KOPT-K1 (cell line): ENCODE results near the gene ST3GAL5.

Experiments
- H3K27ac ChIP-seq: fragments of 200-600 bp; sonication (generic); 2 replicates; pipeline ENCODE4 v1.5.1; 2016; ENCODE audit warnings: antibody characterized with exemption, mild to moderate bottlenecking, low read depth, low read length; ENCODE audit not compliant: poor library complexity, severe bottlenecking
- H3K36me3 ChIP-seq: fragments of 200-600 bp; sonication (generic); 2 replicates; pipeline ENCODE4 v1.5.1; 2017; ENCODE audit warnings: antibody characterized with exemption, mild to moderate bottlenecking, low read length, moderate library complexity; ENCODE audit not compliant: insufficient read depth
- H3K9me3 ChIP-seq: fragments of 200-600 bp; sonication (generic); 2 replicates; pipeline ENCODE4 v1.5.1; 2017; ENCODE audit warnings: antibody characterized with exemption, low read length, mild to moderate bottlenecking; ENCODE audit not compliant: insufficient read depth, poor library complexity, severe bottlenecking

The ST3GAL5 gene

GRCh38 chr2:85925216-85925671, 36.5 kb upstream of the ST3GAL5 start:
- Histone ChIP-seq H3K9me3 (no peaks in the 10 kb centered on the region), H3K27ac (no peak overlapping the region), H3K36me3 (no peaks in the 10 kb centered on the region)

- H3K27ac ChIP-seq: no peak overlapping the region
- H3K9me3 ChIP-seq: no peaks in the 10 kb centered on the region
Measured at GRCh38 chr2:85924522-85924921, 35.7 kb upstream of the ST3GAL5 start.

GRCh38 chr2:85922199-85922598, 33.4 kb upstream of the ST3GAL5 start:
- H3K9me3 ChIP-seq: no peaks in the 10 kb centered on the region
- H3K27ac ChIP-seq: peak overlapping the region; percentile 25
- no peaks in the 10 kb centered on the region for H3K36me3 ChIP-seq

More at GRCh38 chr2:85924522-85924921, 35.7 kb upstream of the ST3GAL5 start:
- H3K36me3 ChIP-seq: no peaks in the 10 kb centered on the region

- H3K27ac ChIP-seq: peak overlapping the region; percentile 25
- H3K36me3 ChIP-seq: no peaks in the 10 kb centered on the region
- H3K9me3 ChIP-seq: no peaks in the 10 kb centered on the region
Measured at GRCh38 chr2:85921659-85922058, 32.9 kb upstream of the ST3GAL5 start.

GRCh38 chr2:85920810-85921545, 32.2 kb upstream of the ST3GAL5 start:
- H3K36me3 ChIP-seq: no peaks in the 10 kb centered on the region
- H3K9me3 ChIP-seq: no peaks in the 10 kb centered on the region
- peak overlapping the region; percentile 25 for H3K27ac ChIP-seq

GRCh38 chr2:85917887-85918795, 29.4 kb upstream of the ST3GAL5 start:
- Histone ChIP-seq H3K36me3 (no peaks in the 10 kb centered on the region), H3K27ac (no peak overlapping the region), H3K9me3 (no peaks in the 10 kb centered on the region)

GRCh38 chr2:85915606-85916303, 27.0 kb upstream of the ST3GAL5 start:
- H3K9me3 ChIP-seq: no peaks in the 10 kb centered on the region
- H3K36me3 ChIP-seq: no peaks in the 10 kb centered on the region
- H3K27ac ChIP-seq: no peak overlapping the region

GRCh38 chr2:85914922-85915321, 26.1 kb upstream of the ST3GAL5 start:
- no peaks in the 10 kb centered on the region for H3K9me3 ChIP-seq
- no peak overlapping the region for H3K27ac ChIP-seq
- H3K36me3 ChIP-seq: no peaks in the 10 kb centered on the region

GRCh38 chr2:85913884-85914881, 25.4 kb upstream of the ST3GAL5 start:
- no peaks in the 10 kb centered on the region for H3K36me3 ChIP-seq
- no peak overlapping the region for H3K27ac ChIP-seq
- H3K9me3 ChIP-seq: no peaks in the 10 kb centered on the region

GRCh38 chr2:85911814-85912692, 23.3 kb upstream of the ST3GAL5 start:
- no peak overlapping the region for H3K27ac ChIP-seq

GRCh38 chr2:85911097-85911496, 22.3 kb upstream of the ST3GAL5 start:
- Histone ChIP-seq H3K36me3 (no peaks in the 10 kb centered on the region), H3K9me3 (no peaks in the 10 kb centered on the region), H3K27ac (no peak overlapping the region)

More at GRCh38 chr2:85911814-85912692, 23.3 kb upstream of the ST3GAL5 start:
- Histone ChIP-seq H3K9me3 (no peaks in the 10 kb centered on the region), H3K36me3 (no peaks in the 10 kb centered on the region)

GRCh38 chr2:85909005-85909404, 20.2 kb upstream of the ST3GAL5 start:
- Histone ChIP-seq H3K9me3 (no peaks in the 10 kb centered on the region), H3K27ac (no peak overlapping the region), H3K36me3 (no peaks in the 10 kb centered on the region)

- no peaks in the 10 kb centered on the region for H3K9me3 ChIP-seq
- no peak overlapping the region for H3K27ac ChIP-seq
- H3K36me3 ChIP-seq: no peaks in the 10 kb centered on the region
Measured at GRCh38 chr2:85908506-85908905, 19.7 kb upstream of the ST3GAL5 start.
